HL-60 (cell line): ENCODE data around the gene AKT2.

Experiments used
- POLR2AphosphoS5 ChIP-seq: IDR thresholded peaks from 2 replicates; pipeline ENCODE4 v1.6.1; 2012; ENCODE audit warnings: low read depth
- TF ChIP-seq, protein P1 (sequence below): IDR thresholded peaks from one replicate; pipeline ENCODE4 v1.5.1; 2011; ENCODE audit warnings: low read length, control low read depth, inconsistent platforms; ENCODE audit not compliant: insufficient read depth

GRCh38 chr19:40267601-40267997 is 17.5 kb downstream of the AKT2 start:
- TF ChIP-seq, protein P1, sequence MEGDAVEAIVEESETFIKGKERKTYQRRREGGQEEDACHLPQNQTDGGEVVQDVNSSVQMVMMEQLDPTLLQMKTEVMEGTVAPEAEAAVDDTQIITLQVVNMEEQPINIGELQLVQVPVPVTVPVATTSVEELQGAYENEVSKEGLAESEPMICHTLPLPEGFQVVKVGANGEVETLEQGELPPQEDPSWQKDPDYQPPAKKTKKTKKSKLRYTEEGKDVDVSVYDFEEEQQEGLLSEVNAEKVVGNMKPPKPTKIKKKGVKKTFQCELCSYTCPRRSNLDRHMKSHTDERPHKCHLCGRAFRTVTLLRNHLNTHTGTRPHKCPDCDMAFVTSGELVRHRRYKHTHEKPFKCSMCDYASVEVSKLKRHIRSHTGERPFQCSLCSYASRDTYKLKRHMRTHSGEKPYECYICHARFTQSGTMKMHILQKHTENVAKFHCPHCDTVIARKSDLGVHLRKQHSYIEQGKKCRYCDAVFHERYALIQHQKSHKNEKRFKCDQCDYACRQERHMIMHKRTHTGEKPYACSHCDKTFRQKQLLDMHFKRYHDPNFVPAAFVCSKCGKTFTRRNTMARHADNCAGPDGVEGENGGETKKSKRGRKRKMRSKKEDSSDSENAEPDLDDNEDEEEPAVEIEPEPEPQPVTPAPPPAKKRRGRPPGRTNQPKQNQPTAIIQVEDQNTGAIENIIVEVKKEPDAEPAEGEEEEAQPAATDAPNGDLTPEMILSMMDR: no peak
- TF ChIP-seq POLR2AphosphoS5: no peak
